ENCODE results near the gene TDRD12.

DNA sequence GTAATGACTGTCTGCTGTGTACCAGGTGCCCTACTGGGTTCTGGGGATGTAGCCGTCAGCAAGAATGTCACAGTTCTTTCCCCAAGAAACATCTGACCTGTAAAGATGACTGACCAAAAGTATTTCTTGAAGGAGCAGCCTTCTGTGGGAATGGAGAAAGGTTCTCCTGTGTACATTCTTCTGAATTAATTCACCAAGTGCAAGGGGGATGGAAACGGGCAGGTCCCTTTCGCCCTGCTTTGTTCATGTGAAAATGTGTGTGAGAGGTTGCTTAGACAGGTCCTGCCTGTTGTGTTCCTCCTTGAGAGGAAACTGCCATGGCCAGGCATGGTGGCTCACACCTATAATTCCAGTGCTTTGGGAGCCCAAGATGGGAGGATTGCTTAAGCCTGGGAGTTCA lies 93.0 kb downstream of the TDRD12 start:
- TF ChIP-seq, protein P1, sequence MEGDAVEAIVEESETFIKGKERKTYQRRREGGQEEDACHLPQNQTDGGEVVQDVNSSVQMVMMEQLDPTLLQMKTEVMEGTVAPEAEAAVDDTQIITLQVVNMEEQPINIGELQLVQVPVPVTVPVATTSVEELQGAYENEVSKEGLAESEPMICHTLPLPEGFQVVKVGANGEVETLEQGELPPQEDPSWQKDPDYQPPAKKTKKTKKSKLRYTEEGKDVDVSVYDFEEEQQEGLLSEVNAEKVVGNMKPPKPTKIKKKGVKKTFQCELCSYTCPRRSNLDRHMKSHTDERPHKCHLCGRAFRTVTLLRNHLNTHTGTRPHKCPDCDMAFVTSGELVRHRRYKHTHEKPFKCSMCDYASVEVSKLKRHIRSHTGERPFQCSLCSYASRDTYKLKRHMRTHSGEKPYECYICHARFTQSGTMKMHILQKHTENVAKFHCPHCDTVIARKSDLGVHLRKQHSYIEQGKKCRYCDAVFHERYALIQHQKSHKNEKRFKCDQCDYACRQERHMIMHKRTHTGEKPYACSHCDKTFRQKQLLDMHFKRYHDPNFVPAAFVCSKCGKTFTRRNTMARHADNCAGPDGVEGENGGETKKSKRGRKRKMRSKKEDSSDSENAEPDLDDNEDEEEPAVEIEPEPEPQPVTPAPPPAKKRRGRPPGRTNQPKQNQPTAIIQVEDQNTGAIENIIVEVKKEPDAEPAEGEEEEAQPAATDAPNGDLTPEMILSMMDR (IDR thresholded peaks at IDR 0.05; ENCODE audit: insufficient read depth, low read length, poor library complexity, severe bottlenecking), result no peak
- TF ChIP-seq EZH2phosphoT487 (conservative IDR thresholded peaks at IDR 0.05; ENCODE audit: low read length), result no peak

Data from SU-DHL-6 (cell line).